DMS79 (cell line): ENCODE measurements around the gene EIF6.

Source experiments
- DNase-seq: peaks from one replicate; lab custom pipeline; 2025; lab: John Stamatoyannopoulos, UW

Gene EIF6

DNA sequence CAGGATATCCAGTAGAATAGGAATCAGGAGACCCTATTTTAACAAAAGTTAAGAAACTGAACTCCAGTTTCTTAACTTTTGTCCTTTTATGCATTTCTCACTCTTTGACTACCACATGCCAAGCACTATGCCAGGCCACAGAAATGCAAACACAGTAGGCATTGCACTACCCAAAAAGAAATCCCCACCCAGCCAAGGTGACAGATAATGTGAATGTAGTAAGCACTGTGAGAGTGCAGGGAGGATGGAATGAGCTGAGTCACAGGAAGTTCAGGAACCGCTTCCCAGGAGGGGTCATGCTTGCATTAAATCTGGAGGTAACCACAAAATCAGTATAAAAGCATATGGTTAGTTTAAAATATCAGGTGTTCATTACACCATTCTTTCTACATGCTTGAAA, 27.7 kb upstream of the EIF6 start:
- DNase-seq = no peak

GRCh38 chr20:35311822-35312221, 27.2 kb upstream of the EIF6 start:
- no peak for DNase-seq

GRCh38 chr20:35311409-35311808, 26.8 kb upstream of the EIF6 start:
- DNase-seq = no peak

DNA sequence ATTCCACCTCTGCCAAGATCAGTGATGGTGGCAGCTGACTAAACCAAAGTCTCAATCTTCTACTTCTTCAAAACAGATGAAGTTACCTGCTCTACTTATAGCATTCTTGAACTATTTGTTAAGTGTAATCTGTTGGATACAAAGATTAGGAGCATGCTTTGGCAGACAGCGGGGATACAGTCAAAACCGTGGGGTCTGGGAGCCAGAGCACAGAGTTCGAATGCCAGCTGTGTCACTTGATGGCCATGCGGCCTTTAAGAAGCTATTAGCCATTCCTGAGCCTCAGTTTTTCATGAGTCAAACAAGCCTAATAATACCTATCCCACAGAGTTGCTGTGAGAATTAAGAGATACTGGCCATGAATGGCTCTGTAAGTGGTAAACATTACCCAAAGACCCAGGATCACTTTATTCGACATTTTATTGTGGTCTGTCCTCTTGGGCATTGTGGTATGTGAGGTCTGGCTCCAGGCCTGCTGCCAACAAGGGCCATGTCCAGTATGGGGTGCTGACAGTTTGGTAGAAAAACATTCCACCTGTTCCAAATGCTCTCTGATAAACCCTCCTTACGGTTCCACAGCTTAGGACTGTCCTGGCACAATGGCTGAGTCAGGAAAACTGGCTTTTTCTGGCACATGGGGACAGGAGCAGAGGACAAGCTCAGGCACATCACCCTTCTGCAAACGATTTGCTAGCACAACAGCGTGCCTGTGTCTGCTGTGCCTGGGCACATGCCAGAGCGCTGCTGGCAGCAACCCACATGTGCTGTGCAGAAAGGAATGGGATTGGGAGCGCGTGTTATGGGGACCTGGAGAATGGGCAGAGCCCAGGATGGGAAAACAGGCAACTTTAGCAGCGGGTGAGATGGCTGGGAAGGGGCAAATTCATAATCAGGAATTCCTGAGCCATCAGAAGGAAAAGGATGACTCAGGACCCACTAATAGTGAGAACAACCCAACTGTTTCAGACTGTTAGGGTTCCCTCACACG, 23.4 kb upstream of the EIF6 start:
- peak; percentile 55 for DNase-seq

- no peak for DNase-seq
Observed at GRCh38 chr20:35306931-35307517, 22.5 kb upstream of the EIF6 start.

DNA sequence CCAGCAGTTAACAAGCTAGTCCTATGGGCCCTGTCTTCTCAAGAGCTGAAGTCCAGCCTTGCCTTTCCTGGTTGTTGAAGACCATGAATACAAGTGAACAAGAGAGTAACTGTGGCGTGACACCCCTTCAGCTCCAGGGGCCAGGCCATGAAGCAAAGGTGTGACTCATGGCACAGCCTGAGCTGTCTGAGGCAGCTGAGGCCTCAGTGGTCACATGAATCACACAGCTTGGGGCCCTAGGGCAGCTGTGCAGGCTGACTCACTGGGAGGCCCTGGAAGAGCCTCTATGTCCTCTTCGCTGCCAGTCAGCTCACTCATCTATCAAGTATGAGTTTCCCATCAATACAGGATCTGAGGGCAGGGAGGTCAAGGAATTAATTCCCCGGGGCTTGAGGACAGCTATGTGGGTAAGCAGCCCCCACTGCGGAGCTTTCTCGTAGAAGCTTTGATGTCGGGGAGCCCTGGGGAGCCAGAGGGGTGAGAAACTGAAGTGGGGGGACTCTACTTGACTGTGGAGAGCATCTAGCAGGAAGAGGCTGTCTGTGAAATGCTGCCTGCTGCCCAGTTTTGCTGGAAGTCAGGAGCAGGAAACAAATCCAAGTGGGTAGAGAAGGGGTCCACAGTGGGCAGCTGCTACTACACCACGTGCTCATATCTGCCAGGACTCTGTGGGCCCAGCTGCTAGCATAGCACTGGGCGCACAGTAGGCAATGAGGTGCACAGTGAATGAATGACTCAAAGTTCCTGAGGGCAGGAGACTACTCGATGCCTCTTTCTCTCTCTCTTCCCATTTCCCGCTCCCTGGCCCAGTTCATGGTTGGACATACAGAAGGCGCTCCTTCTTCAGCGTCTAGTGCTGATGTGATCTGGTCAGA, 21.3 kb upstream of the EIF6 start:
- no peak for DNase-seq

DNA sequence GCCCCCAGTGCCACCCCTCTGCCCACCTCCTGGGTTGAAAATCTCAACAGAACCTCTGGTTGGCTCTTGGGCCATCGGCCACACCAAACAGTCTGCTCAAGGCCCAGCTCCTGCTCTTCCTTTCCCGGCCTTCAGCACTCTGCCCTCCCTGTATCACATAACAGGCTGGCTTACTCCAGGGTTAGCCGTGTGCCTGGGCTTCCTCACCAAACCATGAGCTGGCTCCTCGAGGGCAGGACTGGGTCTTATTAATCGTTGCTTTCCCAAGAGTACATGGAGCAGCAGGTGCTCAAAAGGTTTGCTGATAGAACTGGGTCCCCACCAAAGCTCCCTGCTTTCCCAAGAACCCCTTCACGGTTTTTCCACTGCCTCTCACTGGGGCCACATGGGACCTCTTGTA, 20.4 kb upstream of the EIF6 start:
- DNase-seq = no peak

- DNase-seq = peak; percentile 73
Observed at GRCh38 chr20:35303735-35304491, 19.3 kb upstream of the EIF6 start.

DNA sequence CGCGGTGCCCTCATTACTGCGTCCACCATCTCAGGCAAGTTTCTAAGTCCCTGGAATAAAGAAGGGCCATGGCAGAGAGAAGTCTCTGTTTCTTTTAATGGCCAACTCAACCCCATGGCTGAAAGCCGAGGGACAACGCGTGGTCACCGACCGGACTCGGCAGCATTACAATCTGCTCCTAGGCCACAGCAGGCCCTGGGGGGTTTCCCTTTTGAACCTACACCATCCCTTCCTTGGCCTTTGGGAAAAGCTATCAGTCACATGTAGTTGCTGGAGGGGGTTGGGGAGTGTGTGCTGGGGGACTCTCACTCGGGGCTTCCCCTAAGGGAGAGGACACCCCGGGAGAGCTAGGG, 18.8 kb upstream of the EIF6 start:
- DNase-seq = no peak

DNA sequence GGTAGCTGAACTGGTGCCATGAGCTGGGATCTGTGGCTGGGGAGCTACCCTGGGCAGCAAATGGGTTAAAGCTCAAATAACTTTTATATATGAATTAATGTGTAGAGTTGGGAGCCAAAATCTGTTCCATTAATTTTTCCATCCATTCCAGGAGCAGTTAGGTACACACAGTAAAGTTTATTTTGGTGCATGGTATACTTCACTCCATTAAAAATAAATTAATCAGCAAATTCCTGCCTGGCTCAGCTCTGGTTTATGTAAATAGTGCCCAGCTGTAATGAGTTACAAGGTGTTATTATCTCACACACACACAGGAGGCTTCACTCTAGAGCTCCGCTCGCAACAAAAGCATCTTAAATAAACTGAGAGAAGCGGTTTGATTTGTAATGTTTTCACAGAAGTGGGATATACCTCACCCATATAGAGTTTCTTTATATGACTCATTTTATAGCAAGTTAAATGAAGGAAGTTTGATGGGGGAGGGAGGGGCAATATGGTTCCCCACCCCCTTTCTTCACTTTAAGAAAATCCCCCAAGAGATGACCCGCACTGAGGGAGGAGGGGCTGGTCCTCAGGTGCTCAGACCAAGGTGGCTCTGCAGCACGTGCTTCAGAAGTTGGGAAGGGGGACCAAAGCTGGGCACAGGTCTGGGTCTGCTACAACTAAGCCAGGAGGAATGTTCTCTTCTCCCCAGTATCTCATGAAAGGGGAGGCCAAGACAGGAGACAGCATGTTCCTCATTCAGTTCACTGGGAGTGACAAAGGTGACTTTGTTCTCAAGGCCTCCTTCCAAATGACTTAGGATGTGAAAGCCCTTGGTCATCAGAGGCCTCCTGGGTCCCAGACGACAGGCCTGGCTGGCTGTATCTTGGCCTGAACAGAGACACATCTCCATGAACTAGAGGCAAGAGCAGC, 18.1 kb upstream of the EIF6 start:
- DNase-seq = no peak

DNA sequence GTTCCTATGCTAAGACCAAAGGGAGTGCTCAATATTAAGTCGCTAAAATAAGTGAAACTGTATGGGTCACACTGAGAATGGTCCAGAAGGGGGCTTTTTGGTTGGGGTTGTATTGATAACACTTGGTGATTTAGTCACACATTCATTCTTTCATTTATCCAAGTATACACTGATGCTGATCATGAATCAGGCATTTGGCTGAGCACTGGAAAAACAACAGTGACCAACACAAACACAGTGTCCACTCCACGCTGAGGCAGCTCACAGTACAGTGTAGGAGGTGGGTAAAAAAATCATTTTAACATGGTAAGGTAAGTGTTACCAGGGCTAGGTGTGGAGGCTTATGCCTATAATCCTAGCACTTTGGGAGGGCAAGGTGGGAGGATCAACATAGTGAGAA, 16.9 kb upstream of the EIF6 start:
- DNase-seq = no peak

GRCh38 chr20:35300469-35301262, 16.1 kb upstream of the EIF6 start:
- DNase-seq = no peak

- DNase-seq = no peak
Observed at GRCh38 chr20:35299780-35300179, 15.2 kb upstream of the EIF6 start.

DNA sequence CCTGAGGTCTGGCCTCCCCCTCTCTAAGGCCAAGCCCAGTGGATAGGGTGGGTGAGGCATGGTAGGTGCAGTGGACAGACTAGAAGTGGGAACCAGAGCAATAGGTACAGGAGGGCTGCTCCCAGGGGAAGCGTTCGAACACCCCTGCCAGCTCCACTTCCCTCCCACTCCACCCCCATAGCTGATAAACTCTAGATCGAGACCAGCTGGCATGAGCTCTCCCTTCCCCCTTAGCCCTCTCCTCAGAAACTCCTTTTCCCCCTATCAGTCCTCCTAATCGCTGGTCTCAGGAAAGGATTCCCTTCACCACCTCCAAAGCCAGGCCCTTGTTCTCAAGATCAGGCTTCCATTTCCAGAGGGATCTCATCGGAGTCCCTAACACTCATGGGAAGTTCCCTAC, 13.7 kb upstream of the EIF6 start:
- no peak for DNase-seq

DNA sequence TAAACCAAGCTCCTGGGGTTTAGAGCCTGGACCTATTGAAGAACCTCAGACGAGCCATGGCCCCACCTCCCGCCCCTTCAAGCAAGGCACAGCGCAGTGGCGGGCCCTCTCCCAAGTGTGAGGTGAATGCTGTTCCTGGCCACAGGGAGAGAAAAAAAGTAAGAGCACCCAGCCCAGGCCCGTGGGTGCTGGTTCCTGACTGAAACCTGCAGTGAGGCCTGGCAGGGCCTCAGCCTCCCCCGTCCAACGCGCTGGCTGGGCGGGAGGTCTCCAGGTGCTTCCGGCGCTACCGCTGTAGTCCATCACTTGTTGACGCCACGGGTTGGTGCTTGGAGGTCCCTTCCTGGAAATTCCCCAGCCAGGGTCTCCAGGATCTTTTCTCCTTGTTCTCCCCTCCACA, 13.2 kb upstream of the EIF6 start:
- no peak for DNase-seq

GRCh38 chr20:35297155-35297554, 12.6 kb upstream of the EIF6 start:
- DNase-seq = no peak

DNA sequence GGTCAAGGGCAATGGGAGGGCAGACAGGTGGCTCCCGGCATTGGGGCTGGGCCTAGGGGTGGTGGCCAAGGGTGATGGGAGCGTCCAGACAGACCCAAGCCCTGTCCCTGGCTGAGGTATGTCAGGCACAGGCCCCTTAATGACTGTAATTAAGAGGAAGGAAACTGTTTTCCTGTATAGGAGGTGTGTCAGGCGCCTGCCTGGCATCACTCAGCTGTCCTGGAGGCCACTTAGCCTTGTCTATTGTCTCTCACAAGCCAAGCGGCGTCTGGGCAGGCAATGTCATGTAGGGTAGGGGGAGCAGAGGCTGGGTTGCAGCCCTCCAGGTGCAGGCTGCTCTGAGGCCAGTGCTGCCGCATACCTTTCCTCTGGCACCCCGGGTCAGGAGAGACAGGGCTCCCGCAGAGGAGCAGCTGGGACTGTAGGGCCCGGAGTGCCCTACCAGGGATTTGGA, 11.6 kb upstream of the EIF6 start:
- DNase-seq = no peak

GRCh38 chr20:35295674-35296073, 11.1 kb upstream of the EIF6 start:
- no peak for DNase-seq

- no peak for DNase-seq
Observed at GRCh38 chr20:35295058-35295457, 10.5 kb upstream of the EIF6 start.

GRCh38 chr20:35294293-35294685, 9.7 kb upstream of the EIF6 start:
- DNase-seq = no peak
